Measurements from ENCODE around the gene CFAP410. TPM values are rescaled to one million over a fixed set of nuclear protein-coding genes. Genes with fewer than 3 reads are reported as not detected.

The CFAP410 gene
- total RNA-seq, 1 experiment from 2014 or later, result 8.6 TPM

GRCh38 chr21:44337449-44337848, 1.7 kb downstream of the CFAP410 start:
- Mint-ChIP-seq H3K9me3 (ENCODE audit: low read depth, unreplicated experiment) (no peaks in the 10 kb centered on the region), H3K27ac (ENCODE audit: unreplicated experiment) (no peak overlapping the region), H3K4me3 (ENCODE audit: low read depth, unreplicated experiment) (no peak overlapping the region), H3K36me3 (ENCODE audit: insufficient read depth, unreplicated experiment) (peaks cover 23% of the 10 kb centered on the region), H3K27me3 (ENCODE audit: unreplicated experiment) (no peaks in the 10 kb centered on the region), H3K4me1 (ENCODE audit: low read depth, unreplicated experiment) (no peaks in the 10 kb centered on the region)
- intact Hi-C loops (cut with micrococcal nuclease; ENCODE audit: unreplicated experiment), result no loop called here
- DNase-seq, result no peak
- CTCF ChIA-PET, result interaction anchor here (0.9 to 1.0 kb wide), 2 partner anchors 40 to 173 kb away, joined by 3 read pairs; no protein-coding TSS in a partner anchor
- TF ChIP-seq CTCF (IDR thresholded peaks at IDR 0.05; ENCODE audit: unreplicated experiment), result no peak
- no TSS peak for BruUV-seq (replicated peaks)

GRCh38 chr21:44335266-44336059, 3.7 kb downstream of the CFAP410 start:
- no peaks in the 10 kb centered on the region for H3K9me3 Mint-ChIP-seq (ENCODE audit: low read depth, unreplicated experiment)
- H3K36me3 Mint-ChIP-seq (ENCODE audit: insufficient read depth, unreplicated experiment), result peaks cover 33% of the 10 kb centered on the region
- no peaks in the 10 kb centered on the region for H3K4me1 Mint-ChIP-seq (ENCODE audit: low read depth, unreplicated experiment)
- no peak overlapping the region for H3K27ac Mint-ChIP-seq (ENCODE audit: unreplicated experiment)
- no peak overlapping the region for H3K4me3 Mint-ChIP-seq (ENCODE audit: low read depth, unreplicated experiment)
- no TSS peak for BruUV-seq (replicated peaks)
- H3K27me3 Mint-ChIP-seq (ENCODE audit: unreplicated experiment), result no peaks in the 10 kb centered on the region
- CTCF ChIA-PET, result no interaction called here
- no peak for TF ChIP-seq CTCF (IDR thresholded peaks at IDR 0.05; ENCODE audit: unreplicated experiment)
- no peak for DNase-seq
- intact Hi-C loops (cut with micrococcal nuclease; ENCODE audit: unreplicated experiment), result no loop called here

GRCh38 chr21:44334329-44335030, 4.7 kb downstream of the CFAP410 start:
- no peak overlapping the region for H3K4me3 Mint-ChIP-seq (ENCODE audit: low read depth, unreplicated experiment)
- DNase-seq, result no peak
- no TSS peak for BruUV-seq (replicated peaks)
- intact Hi-C loops (cut with micrococcal nuclease; ENCODE audit: unreplicated experiment), result no loop called here
- H3K36me3 Mint-ChIP-seq (ENCODE audit: insufficient read depth, unreplicated experiment), result peaks cover 32% of the 10 kb centered on the region
- H3K27ac Mint-ChIP-seq (ENCODE audit: unreplicated experiment), result no peak overlapping the region
- H3K4me1 Mint-ChIP-seq (ENCODE audit: low read depth, unreplicated experiment), result no peaks in the 10 kb centered on the region
- no peak for TF ChIP-seq CTCF (IDR thresholded peaks at IDR 0.05; ENCODE audit: unreplicated experiment)
- CTCF ChIA-PET, result no interaction called here
- no peaks in the 10 kb centered on the region for H3K27me3 Mint-ChIP-seq (ENCODE audit: unreplicated experiment)
- no peaks in the 10 kb centered on the region for H3K9me3 Mint-ChIP-seq (ENCODE audit: low read depth, unreplicated experiment)

- CTCF ChIA-PET, result no interaction called here
- no peak for DNase-seq
- Mint-ChIP-seq H3K9me3 (ENCODE audit: low read depth, unreplicated experiment) (no peaks in the 10 kb centered on the region), H3K27ac (ENCODE audit: unreplicated experiment) (no peak overlapping the region), H3K27me3 (ENCODE audit: unreplicated experiment) (no peaks in the 10 kb centered on the region), H3K4me3 (ENCODE audit: low read depth, unreplicated experiment) (no peak overlapping the region), H3K36me3 (ENCODE audit: insufficient read depth, unreplicated experiment) (peaks cover 29% of the 10 kb centered on the region), H3K4me1 (ENCODE audit: low read depth, unreplicated experiment) (no peaks in the 10 kb centered on the region)
- intact Hi-C loops (cut with micrococcal nuclease; ENCODE audit: unreplicated experiment), result no loop called here
- BruUV-seq (replicated peaks), result no TSS peak
- no peak for TF ChIP-seq CTCF (IDR thresholded peaks at IDR 0.05; ENCODE audit: unreplicated experiment)
Observed at GRCh38 chr21:44333509-44334328, 5.5 kb downstream of the CFAP410 start.

All from Calu3 (cell line).